Endodermal cell (in vitro differentiated cells): ENCODE results near the gene DOCK7. TPM values are rescaled to one million over a fixed set of nuclear protein-coding genes. Genes with fewer than 3 reads are reported as not detected.
A peak's percentile ranks its signal among the peaks of the same experiment; 100 is the strongest.

Source experiments
- DNase-seq: peaks from one replicate; pipeline ENCODE4 v3.0.0-alpha.2; 2017
- H3K27ac ChIP-seq: 2 replicates; pipeline ENCODE4 v1.5.1; 2013; ENCODE audit warnings: mild to moderate bottlenecking, low read depth, low read length, moderate library complexity
- H3K27me3 ChIP-seq: 2 replicates; pipeline ENCODE4 v1.6.1; 2013; ENCODE audit warnings: mild to moderate bottlenecking, low read length, moderate library complexity; ENCODE audit not compliant: insufficient read depth, control insufficient read depth, poor library complexity, severe bottlenecking
- H3K36me3 ChIP-seq: 2 replicates; pipeline ENCODE4 v1.7.0; 2013; ENCODE audit warnings: mild to moderate bottlenecking, low read length, moderate library complexity; ENCODE audit not compliant: control insufficient read depth, insufficient read depth
- H3K4me1 ChIP-seq: one replicate; pipeline ENCODE4 v1.7.0; 2013; ENCODE audit warnings: low read length; ENCODE audit not compliant: control insufficient read depth, insufficient read depth
- H3K4me3 ChIP-seq: 2 replicates; pipeline ENCODE4 v1.5.1; 2013; ENCODE audit warnings: mild to moderate bottlenecking, low read length, moderate library complexity
- H3K9ac ChIP-seq: 2 replicates; pipeline ENCODE4 v1.6.1; 2013; ENCODE audit warnings: mild to moderate bottlenecking, low read length, moderate library complexity; ENCODE audit not compliant: poor library complexity, severe bottlenecking; ENCODE audit errors: extremely low read depth
- H3K9me3 ChIP-seq: 2 replicates; pipeline ENCODE4 v1.6.1; 2013; ENCODE audit warnings: mild to moderate bottlenecking, low read length, moderate library complexity; ENCODE audit not compliant: control insufficient read depth
- H3K27ac Mint-ChIP-seq: 2 replicates; pipeline ENCODE4 v1.8.0; 2020; ENCODE audit warnings: mixed read lengths
- H3K27me3 Mint-ChIP-seq: 2 replicates; pipeline ENCODE4 v1.8.0; 2021; ENCODE audit warnings: mild to moderate bottlenecking, mixed read lengths; ENCODE audit not compliant: insufficient read depth
- H3K36me3 Mint-ChIP-seq: 2 replicates; pipeline ENCODE4 v1.8.0; 2020; ENCODE audit warnings: low read depth, mixed read lengths
- H3K4me1 Mint-ChIP-seq: 2 replicates; pipeline ENCODE4 v1.8.0; 2020; ENCODE audit warnings: mixed read lengths
- H3K4me3 Mint-ChIP-seq: 2 replicates; pipeline ENCODE4 v1.8.0; 2020; ENCODE audit warnings: mild to moderate bottlenecking, moderate library complexity, mixed read lengths
- H3K9me3 Mint-ChIP-seq: 2 replicates; pipeline ENCODE4 v1.8.0; 2020; ENCODE audit warnings: mild to moderate bottlenecking, mixed read lengths
- CTCF ChIP-seq: fragments of 200-600 bp; sonication (generic); conservative IDR thresholded peaks from 2 replicates; pipeline ENCODE4 v1.5.0; 2021; ENCODE audit warnings: antibody characterized with exemption, mild to moderate bottlenecking
- WGBS, 2 experiments: methylation state at CpG; one replicate each; pipeline versions ENCODE4 v1.1.5 to v1.1.7; 2013; ENCODE audit warnings: missing lambda C conversion rate in 2 of 2, mixed read lengths in 1 of 2; ENCODE audit not compliant: insufficient coverage in 1 of 2, insufficient read length in 1 of 2; 5-methylcytosine and 5-hydroxymethylcytosine counted together
- total RNA-seq, 2 donors: library from RNA; stranded (reverse); fragmentation: NEBNext Ultra II Directional in 1 of 2; extraction: Animal tissue kit (Norgen Biotek cat#: 25700) in 1 of 2; gene quantifications; 2 replicates in 1 of 2; 3 replicates in 1 of 2; pipeline ENCODE4 v1.2.1, GENCODE V29; 2021

The DOCK7 gene
- total RNA-seq, 2 donors from 2014 or later: 66.8 to 72.8 TPM

GRCh38 chr1:62417351-62417999 is 270.7 kb downstream of the DOCK7 start:
- H3K36me3 ChIP-seq: no peaks in the 10 kb centered on the region
- WGBS, 2 experiments: 100% methylated on average over 1 to 2 of the region's 2 CpGs
- H3K4me1 ChIP-seq: no peaks in the 10 kb centered on the region
- no peak overlapping the region for H3K4me3 Mint-ChIP-seq
- H3K9me3 ChIP-seq: no peaks in the 10 kb centered on the region
- no peak overlapping the region for H3K27ac ChIP-seq
- DNase-seq: no peak
- H3K9ac ChIP-seq: no peak overlapping the region
- no peaks in the 10 kb centered on the region for H3K36me3 Mint-ChIP-seq
- H3K27ac Mint-ChIP-seq: no peak overlapping the region
- no peak for TF ChIP-seq CTCF
- H3K9me3 Mint-ChIP-seq: peaks cover 3% of the 10 kb centered on the region
- no peaks in the 10 kb centered on the region for H3K27me3 ChIP-seq
- no peak overlapping the region for H3K4me3 ChIP-seq
- H3K27me3 Mint-ChIP-seq: no peaks in the 10 kb centered on the region
- H3K4me1 Mint-ChIP-seq: no peaks in the 10 kb centered on the region

DNA sequence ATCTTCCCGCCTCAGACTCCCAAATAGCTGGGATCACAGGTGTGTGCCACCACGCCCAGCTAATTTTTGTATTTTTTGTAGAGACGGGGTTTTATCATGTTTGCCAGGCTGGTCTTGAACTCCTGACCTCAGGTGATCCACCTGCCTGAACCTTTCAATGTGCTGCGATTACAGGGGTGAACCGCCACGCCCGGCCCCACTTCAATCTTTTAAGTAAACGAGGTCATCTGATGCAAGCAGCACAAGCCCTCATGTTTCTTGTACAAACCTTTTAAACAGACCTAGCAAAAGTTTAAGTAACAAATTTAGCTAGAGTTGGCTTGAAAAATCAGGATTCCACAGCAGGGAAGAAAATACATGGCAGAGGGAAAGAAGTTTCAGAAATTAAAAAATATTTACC is 272.5 kb downstream of the DOCK7 start:
- H3K9me3 Mint-ChIP-seq: peaks cover 3% of the 10 kb centered on the region
- no peaks in the 10 kb centered on the region for H3K36me3 ChIP-seq
- no peaks in the 10 kb centered on the region for H3K27me3 ChIP-seq
- H3K9me3 ChIP-seq: no peaks in the 10 kb centered on the region
- no peak overlapping the region for H3K27ac Mint-ChIP-seq
- WGBS, 2 experiments: 94 to 95% methylated on average over 8 of the region's 8 CpGs
- no peak overlapping the region for H3K9ac ChIP-seq
- H3K27me3 Mint-ChIP-seq: no peaks in the 10 kb centered on the region
- no peak for TF ChIP-seq CTCF
- H3K27ac ChIP-seq: no peak overlapping the region
- no peaks in the 10 kb centered on the region for H3K4me1 Mint-ChIP-seq
- no peak overlapping the region for H3K4me3 Mint-ChIP-seq
- H3K4me3 ChIP-seq: no peak overlapping the region
- H3K4me1 ChIP-seq: no peaks in the 10 kb centered on the region
- no peak for DNase-seq
- H3K36me3 Mint-ChIP-seq: no peaks in the 10 kb centered on the region

DNA sequence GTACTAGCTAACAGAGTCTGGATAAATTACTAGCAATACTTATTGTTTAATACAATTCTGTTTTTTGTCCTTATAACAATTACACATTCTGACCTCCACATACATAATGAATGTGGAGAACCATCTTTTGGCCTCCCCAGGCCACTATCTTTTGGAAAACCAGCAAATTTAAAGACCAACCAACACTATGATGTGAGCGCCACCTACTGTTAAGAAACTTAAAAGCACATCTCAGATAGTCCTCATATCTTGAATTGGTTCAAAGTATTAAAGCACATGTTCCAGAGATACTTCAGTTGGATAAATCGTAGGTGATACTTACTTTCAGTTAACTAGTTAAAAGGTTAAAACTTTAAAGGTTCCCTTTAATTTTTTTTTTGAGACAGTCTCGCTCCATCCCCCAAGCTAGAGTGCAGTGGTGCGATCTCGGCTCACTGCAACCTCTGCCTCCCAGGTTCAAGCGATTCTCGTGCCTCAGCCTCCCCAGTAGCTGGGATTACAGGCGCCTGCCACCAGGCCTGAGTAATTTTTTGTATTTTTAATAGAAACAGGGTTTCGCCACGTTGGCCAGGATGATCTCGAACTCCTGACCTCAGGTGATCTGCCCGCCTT is 280.7 kb downstream of the DOCK7 start:
- no peak for DNase-seq
- Histone ChIP-seq H3K9me3 (no peaks in the 10 kb centered on the region), H3K27me3 (no peaks in the 10 kb centered on the region), H3K9ac (no peak overlapping the region), H3K4me3 (no peak overlapping the region), H3K4me1 (no peaks in the 10 kb centered on the region), H3K36me3 (no peaks in the 10 kb centered on the region), H3K27ac (no peak overlapping the region)
- Mint-ChIP-seq H3K36me3 (no peaks in the 10 kb centered on the region), H3K4me1 (peaks cover 4% of the 10 kb centered on the region), H3K9me3 (no peaks in the 10 kb centered on the region), H3K4me3 (no peak overlapping the region), H3K27ac (no peak overlapping the region), H3K27me3 (no peaks in the 10 kb centered on the region)
- TF ChIP-seq CTCF: peak; percentile 89
- WGBS, 2 experiments: 72 to 77% methylated on average over 10 to 12 of the region's 12 CpGs
